GM12891 (cell line): ENCODE data around the gene SFXN5.

ENCODE experiments used
- POLR2A ChIP-seq: IDR thresholded peaks from 2 replicates; pipeline ENCODE4 v1.6.1; 2011; ENCODE audit warnings: low read depth, low read length, control low read depth
- POLR2AphosphoS5 ChIP-seq: IDR thresholded peaks from 2 replicates; pipeline ENCODE4 v1.6.1; 2011; ENCODE audit warnings: low read depth, low read length, control low read depth
- POU2F2 ChIP-seq: IDR thresholded peaks from 2 replicates; pipeline ENCODE4 v1.6.1; 2011; ENCODE audit warnings: low read depth, mild to moderate bottlenecking, control low read depth, low read length, moderate library complexity
- SPI1 ChIP-seq: IDR thresholded peaks from 2 replicates; pipeline ENCODE4 v1.6.1; 2011; ENCODE audit warnings: low read depth, low read length, control low read depth
- TAF1 ChIP-seq: IDR thresholded peaks from 2 replicates; pipeline ENCODE4 v1.6.1; 2011; ENCODE audit warnings: low read depth, low read length, control low read depth

- TF ChIP-seq POLR2AphosphoS5 (no peak), POLR2A (no peak), SPI1 (no peak), TAF1 (no peak), POU2F2 (no peak)
Observed at GRCh38 chr2:73076701-73077423, 5.3 kb upstream of the SFXN5 start.
